Lung microvascular endothelial cell (primary cell): ENCODE measurements around the gene NRCAM. TPM values are rescaled to one million over a fixed set of nuclear protein-coding genes. Genes with fewer than 3 reads are reported as not detected.
A peak's percentile ranks its signal among the peaks of the same experiment; 100 is the strongest.

Experiments used
- DNase-seq, 2 donors: peaks; one replicate each; pipeline versions ENCODE4 v3.0.0 to v3.0.0-alpha.2; 2010; ENCODE audit warnings: low read depth in 2 of 2
- total RNA-seq: library from RNA; depleted of rRNA; stranded (reverse); fragments of >200 nt; gene quantifications from 2 replicates; pipeline ENCODE4 v1.2.1, GENCODE V29; 2014

The NRCAM gene
- total RNA-seq, 1 donor from 2014 or later = 1.2 TPM

DNA sequence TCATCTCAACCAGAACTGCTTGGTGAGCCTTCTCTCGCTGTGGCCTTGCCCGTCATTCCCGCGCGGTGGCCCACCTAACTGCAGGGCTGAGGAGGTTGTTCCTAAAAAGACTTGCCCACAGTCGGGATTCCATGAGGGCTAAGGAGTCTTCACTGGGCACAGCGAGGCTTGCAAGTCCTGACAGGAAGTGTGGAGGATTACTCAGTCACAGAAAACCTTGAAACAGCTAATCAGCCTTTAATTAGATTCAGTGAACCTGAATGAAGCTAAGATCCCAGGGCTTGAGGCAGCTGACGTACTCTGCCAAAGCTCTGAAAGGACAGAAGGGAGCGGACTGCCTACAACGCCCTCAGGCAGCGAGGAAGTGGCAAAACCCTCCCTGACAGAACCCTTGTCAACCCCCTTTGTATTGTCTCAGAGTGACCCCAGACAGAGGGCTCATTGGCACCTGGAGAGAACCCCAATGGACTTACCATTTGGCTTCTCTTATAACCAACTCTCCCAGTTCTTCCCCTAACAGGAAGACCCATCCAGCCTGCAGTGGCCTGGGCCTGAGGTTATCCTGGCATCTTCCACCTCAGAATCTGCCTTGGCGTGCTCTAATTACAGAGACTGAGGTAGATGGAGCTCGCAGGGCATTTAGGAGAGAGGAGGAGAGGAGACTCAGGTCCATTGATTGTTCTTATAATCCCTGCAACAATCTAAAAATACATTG lies 323.5 kb downstream of the NRCAM start:
- peak in 1 of 2 donors; percentile 33 for DNase-seq

DNA sequence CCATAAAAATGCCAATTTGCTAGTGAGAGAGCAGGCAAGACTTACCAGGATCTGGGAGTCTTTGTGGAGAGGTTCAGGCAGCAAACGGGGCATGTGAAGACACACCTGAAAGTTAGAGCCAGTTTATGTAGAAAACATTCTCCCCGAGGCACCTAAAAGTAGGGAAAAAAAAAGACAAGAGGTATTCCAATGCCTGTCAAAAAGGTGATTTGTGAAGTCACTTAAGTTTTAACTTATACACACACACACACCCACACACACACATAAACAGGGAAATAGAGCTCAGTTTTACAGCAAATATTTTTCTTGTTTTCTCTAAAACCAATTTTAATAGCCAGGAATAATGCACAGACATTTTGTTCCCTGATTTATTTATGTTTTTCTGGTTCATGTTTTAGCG lies 326.0 kb downstream of the NRCAM start, which contains the start of gene LAMB4:
Gene LAMB4 (minus strand): TSS at position 101 of the 400 bp plus-strand sequence. CDS start 7,197 bp downstream, outside the sequence.
- no peak for DNase-seq

DNA sequence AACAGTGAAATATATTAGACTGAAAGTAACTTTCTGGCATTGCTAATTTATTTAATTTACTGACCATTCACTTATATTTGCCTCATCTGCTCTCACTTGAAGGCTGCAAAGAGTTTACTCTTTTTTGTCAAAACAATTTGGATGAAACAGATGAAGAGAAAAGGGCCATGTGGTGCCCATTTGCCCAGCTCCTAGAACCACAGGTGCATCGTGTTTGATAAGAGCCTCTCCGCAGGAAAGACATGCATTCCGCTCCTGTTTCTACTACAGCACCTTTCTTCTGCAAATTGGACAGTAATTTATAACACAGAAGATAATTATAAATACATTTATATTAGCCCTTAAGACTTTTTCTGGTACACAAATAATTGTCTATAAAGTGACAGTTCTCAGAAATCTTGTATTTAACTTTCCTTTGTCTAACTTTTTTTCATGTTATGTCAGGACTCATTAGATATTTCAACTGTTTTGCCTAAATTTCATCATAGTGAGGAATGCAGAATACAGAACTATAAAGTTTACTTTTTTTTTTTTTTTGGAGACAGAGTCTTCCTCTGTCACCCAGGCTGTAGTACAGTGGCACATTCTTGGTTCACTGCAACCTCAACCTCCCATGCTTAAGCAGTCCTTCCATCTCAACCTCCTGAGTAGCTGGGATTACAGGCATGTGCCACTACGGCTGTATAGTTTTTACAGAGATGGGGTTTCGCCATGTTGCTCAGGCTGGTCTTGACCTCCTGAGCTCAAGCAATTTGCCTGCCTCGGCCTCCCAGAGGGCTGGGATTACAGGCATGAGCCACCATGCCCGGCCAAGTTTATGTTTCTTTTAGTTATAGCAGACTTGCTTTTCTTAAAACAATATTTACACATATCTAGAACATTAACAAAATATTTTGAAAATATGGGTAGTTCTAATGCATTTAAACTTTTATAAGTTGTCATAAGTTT lies 326.9 kb downstream of the NRCAM start:
- DNase-seq = no peak

DNA sequence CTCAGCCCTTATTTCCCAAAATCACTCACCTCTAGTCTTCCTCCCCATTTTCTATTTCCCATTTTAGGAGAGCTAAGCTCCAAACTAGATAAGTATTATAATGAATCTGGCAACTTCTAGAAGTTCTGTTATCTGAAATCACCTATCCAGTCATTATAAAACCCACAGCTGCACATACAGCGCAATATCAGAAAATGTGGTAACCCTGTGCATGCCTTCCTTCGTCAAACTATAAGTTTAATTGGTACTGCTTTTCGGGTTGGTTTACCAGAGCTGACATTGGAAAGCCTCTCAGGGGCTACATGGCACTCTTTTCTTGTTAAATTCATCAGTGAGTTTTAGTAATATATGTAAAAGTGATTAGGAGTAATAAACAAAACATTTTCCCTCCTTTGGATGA lies 327.7 kb downstream of the NRCAM start:
- no peak for DNase-seq

DNA sequence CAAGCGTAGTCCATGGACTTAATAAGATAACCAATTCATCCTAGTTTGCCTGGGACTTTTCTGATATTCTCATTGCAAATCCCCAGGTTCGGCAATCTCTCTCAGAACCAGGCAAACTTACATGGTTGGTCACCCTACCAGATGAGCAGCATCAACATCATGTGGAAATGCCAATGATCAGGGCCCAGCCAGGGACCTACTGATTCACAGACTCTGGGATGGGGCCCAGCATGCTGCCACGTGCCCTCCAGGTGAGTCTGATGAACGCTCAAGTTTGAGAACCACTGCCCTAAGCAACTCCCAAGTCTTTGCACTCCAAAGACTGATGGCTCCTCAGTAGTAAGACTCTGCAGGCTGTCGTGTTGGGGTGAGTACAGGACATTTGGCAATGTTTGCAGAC lies 328.8 kb downstream of the NRCAM start:
- no peak for DNase-seq

DNA sequence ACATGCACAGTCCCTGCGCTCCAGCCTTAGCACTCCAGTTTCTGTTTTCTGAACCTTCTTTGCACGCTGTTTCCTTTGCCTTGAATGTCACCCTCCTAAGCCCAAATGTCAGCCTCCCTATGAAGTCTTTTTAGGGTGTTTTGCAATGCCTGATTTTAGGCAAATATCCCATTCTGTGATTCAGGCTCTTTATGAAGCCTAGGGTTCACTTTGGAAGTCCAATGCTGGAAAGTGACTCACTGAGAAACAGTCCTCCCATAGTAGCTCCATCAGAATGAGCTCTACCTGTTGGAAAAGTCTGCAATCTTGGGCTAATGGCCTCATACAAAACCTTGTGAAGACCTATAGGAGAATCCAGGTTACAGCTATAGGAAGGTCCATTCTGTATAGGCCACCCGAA lies 331.4 kb downstream of the NRCAM start:
- no peak for DNase-seq

DNA sequence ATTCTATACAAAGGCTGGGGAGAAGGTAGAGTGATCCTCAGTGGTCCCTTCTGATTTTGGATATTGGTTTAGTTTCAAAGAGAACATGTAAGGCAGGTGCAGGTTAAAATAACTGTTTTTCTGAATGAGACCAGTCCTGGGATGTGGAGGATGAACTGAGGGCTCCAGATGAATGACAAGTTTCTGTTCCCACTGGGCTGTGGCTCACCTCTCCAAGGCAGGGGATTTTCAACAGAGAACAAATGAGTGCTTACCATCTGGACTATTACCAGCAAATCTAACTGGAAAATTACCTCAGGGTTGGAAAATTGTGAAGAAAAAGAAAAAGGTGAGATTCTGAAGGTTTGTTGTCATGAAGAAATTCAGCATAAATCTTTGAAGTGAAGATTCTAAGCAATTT lies 334.1 kb downstream of the NRCAM start:
- DNase-seq = no peak

DNA sequence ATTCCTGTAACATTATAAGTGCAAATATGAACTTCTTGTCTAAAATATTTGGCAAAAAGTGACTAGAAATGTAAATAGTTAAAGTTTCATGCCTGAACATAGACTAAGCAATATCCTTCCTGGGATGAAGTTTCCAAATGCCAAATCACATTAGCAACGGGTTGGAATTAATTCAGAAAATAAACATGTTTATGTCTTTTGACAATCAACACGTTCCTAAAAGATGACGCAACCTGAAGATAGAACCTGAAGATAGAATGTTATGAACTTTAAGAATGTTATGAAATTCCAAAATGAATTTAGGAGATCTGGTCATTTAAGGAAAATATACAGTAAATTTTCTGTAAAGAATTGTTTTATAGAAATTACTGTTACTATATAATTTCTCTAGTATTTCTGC lies 335.3 kb downstream of the NRCAM start:
- DNase-seq = peak in 1 of 2 donors; percentile 29

DNA sequence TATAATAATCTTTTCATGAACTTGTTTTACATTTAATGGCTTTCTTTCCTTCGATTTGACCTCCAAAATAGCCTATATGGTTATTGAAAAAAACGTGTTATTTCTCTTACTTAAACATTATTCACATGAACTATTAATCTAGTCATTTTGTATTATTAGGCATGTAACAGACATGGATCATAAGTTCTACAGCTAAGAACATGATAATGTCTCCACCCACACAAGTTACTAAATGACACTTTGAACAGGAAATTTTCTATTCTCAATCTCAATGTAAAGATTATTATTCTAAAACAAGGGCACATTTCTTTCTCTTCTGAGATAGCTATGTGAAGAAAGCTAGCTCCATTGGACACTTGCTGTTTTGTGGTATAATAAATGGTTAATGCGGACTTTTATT lies 336.0 kb downstream of the NRCAM start:
- DNase-seq = no peak

DNA sequence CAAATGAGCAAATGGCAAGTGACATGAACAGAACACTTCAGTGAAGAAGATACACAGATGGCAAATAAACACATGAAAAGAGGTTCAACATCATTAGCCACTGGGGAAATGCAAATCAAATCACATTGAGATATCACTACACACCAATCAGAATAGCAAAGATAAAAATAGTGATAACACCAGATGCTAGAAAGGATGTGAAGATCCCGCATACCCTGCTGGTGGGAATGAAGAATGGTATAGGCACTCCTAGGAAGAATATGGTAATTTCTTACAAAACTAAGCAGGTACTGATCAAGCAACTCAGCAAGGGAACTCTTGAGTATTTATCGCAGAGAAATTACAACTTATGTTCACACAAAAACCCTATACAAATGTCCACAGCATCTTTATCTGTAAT lies 337.3 kb downstream of the NRCAM start:
- DNase-seq = no peak

DNA sequence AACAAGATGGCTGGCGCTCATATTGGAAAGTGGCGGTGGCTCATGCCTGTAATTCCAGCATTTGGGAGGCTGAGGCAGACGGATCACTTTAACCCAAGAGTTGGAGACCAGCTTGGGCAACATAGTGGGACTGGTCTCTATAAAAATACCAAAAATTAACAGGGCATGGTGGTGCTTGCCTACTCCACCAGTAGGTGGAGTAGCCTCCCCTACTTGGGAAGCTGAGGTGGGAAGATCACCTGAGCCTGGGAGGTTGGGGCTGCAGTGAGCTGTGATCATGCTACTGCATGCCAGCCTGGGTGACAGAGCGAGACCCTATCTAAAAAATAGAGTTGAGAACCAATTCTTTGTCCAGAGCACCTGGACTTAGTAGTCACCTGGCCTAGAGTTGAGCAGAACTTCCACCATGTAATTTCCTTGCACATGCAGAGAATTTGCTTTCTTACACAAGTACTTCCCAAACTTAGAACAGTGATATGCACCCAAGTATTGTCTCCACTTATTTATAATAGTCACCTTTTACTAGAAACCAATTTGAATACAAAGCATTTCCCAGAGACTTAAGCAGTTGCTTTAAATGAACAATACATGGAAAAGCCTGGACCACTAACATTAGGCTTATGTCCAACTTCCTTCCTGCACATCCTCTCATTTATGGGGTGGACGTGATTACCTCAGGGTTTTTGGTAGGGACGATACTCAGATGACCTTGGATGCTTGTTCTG lies 342.0 kb downstream of the NRCAM start:
- DNase-seq = peak; percentile 61 to 71

DNA sequence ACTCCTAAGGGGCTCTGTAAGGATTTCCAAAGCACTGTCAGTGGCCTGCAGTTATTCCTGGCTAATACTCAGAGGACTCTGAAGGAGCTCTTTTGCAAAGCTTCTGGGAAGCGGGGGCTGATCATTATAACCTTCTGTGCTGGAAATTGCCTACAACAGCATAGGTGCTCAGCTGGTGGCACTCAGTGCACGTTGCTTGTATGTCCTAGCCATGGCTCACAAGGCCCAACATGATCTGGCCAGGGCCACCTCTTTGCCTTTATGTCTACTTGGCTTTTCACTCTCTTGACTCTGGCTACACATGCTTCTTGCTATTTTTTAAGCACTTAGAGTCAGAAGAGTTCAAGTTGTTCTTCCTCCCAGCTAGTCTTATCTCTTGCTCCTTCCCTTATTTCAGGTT lies 343.6 kb downstream of the NRCAM start:
- DNase-seq = no peak

DNA sequence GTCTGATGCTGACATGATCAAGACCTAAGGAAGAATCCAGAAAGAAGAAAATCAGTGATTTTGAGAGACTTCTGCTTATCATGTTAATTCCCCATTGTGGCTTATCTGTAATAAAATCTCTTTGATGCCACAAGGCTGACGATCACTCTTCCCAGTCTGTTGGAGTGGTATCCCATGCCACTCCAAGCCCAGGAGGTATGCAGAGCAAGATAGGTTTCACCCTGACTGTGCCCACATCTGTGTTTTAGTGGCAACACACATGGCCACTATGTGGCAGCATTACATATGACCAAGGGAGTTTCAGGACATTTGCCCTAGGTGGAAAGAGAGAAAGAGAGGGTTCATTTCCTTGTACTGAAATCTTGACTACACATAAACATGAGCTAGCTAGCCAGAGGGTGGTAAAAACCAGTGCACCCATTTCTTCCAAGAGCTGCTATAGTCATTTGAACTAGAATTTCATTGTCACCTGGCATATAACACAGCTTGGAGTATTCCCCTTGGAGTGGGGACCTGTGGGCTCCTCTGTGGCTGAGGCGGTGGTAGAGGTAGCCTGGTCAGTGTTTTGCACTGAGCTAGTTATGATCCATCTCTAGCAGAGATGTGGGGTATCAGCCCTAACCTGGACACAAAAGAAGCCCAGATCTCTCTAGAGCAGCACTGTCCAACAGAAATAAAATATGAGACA lies 346.9 kb downstream of the NRCAM start:
- peak; percentile 30 to 58 for DNase-seq

DNA sequence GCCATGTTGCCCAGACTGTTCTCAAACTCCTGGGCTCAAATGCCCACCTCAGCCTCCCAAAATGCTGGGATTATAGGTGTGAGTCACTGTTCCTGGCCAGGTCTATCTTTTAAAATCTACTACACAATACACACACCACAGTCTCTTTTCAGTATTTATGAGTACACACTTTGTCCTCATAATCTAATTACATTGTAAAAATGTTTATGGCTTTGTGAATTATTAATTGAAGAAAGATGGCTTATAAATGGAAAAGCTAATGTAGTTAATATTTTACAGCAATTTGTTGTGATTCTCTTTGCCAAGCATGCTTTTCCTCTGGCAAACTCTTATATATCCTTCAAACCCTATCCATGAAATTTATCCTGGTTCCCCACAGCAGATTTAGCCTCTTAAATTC lies 348.1 kb downstream of the NRCAM start:
- DNase-seq = no peak

DNA sequence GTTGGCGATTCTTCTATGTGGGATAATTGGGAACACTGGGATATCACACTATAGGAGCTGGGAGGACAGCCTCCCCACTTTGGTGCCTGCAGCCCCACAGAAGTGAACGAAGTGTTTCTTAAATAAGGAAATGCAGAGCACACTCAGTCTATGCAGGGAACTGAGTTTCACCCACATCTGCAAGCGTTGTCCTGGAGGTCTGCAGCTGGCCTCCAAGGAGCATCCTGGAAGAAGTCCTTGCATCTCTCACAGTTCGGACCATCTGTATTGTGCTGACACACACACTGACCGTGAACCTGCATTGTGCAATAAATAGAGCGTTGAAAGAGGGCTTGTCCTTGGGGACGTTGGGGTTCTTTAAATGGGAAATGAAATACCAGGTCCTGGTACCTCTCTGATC lies 351.9 kb downstream of the NRCAM start:
- no peak for DNase-seq

DNA sequence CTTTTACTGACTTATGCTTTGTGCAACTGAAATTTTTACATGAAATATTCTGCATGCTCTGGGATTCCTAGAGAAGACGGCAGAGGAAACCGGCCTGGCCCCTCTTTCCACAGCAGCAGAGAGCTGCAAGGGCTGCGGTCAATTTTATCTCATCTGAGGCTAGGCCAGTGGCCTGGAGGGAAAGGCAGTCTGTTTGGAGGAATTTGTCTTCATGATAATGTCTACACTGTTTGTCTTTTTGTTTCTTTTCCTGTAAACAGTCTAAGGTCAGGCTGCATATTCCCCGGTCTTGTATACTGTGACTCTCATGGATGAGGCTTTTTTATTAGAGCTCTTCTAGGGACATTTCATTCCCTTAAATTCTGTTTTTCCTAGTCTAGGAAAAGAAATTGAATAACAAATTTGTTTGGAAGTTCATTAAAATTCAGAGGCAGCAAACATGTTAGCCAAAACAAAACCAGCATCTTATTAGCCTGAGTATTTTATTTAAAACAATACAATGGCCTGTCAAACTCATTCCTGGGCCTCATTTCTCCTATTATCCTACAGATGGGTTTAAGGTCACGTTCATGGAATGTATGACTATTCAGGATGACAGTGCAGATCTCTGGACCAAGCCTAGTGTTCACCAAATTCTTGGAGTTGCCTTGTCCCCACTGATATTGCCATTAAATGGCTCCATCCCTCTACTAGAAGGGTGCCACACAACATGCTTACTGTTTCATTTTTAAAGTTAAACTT lies 352.5 kb downstream of the NRCAM start:
- peak; percentile 38 to 47 for DNase-seq

DNA sequence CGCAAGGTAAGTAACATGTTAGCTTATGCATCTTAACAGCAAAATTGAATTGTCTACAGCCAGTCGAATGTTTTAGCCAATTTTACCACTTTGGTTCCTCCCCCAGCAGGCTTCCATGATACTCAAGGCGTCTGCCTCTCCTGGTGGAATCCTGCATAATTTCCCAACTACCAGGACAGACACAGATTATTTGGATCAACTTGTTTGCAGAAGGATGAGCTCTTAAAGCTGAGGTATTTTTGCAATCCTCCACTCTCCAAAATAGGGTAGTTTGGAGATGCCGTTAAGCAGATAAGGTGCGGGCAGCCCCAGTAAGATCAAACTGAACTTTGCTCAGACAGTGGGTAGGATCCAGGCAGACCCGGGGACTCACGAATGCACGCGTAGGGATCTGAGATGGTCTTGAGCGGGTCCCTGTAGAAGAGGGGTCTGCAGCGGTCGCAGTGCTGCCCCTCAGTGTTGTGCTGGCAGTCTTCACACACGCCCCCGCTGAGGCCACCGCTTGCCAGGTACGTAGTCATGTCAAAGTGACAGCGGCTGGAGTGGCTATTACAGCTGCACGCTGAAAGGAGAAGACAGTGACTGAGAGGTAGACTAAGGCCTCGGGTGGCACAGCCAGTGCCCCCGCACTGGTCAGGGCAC lies 353.4 kb downstream of the NRCAM start:
- DNase-seq = no peak

DNA sequence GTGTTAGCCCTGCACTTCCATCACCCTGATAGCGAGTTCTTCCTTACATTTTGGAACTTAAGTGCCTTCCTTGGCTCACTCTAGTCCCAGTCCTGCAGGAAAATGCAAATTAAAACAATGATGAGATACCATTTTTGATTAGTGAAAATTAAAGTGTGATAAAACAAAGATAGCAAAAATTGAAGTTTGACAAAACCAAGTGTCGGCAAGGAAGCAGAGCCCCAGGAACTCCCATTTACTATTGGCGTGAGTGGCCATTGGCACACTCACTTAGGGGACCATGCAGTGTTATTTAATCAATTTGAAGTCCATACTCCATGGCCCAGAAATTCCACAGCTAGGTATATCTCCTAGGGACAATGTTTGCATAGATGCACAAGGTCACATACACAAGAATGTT lies 354.5 kb downstream of the NRCAM start:
- DNase-seq = no peak

DNA sequence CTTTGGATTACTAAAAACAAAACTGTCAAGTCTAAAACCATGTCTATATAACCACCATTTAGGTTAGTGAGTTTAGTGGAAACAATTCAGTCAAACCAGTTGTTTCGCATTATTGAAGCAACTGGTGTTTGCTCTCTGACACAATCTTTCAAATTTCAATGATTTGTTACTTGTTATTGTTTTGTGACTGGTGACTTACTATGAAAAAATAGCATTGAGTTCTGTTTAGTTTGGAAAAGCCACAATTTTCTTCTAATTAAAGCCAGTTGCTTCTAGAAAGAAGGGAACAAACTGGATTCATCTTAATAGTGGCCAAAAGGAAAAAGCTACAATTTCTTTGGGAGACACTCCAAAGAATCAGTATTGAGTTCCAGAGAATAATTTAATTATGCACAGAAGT lies 356.5 kb downstream of the NRCAM start:
- no peak for DNase-seq

DNA sequence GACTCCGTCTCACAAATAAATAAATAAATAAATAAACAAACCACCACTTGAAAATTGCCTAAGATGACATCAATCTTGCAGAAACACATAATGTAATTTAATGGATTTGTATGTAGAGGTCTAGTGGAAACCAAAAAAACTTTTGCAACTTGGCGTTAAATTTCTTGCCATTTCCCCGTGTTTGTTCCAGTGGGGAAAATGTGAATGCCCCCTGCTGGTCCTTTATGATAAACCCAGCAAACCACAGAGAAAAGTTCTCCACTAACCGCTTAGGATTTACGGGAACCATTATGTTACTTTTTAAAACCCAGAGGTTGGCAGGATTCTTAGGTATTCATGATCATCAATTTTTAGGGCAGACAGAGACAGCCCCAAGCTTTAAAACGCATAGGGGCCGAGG lies 358.5 kb downstream of the NRCAM start:
- DNase-seq = peak; percentile 60 to 71
